Activated T-cell treated with anti-CD3 and anti-CD28 coated beads, Interleukin-2, amount 50 U/mL, for 1 hour (primary cell): ENCODE data around the gene HOXB9.

ENCODE experiments used
- DNase-seq: peaks from one replicate; pipeline ENCODE4 v3.0.0-alpha.2; 2020

HOXB9 gene

GRCh38 chr17:48596000-48596734 lies 30.0 kb downstream of the HOXB9 start:
- DNase-seq = peak; percentile 61

DNA sequence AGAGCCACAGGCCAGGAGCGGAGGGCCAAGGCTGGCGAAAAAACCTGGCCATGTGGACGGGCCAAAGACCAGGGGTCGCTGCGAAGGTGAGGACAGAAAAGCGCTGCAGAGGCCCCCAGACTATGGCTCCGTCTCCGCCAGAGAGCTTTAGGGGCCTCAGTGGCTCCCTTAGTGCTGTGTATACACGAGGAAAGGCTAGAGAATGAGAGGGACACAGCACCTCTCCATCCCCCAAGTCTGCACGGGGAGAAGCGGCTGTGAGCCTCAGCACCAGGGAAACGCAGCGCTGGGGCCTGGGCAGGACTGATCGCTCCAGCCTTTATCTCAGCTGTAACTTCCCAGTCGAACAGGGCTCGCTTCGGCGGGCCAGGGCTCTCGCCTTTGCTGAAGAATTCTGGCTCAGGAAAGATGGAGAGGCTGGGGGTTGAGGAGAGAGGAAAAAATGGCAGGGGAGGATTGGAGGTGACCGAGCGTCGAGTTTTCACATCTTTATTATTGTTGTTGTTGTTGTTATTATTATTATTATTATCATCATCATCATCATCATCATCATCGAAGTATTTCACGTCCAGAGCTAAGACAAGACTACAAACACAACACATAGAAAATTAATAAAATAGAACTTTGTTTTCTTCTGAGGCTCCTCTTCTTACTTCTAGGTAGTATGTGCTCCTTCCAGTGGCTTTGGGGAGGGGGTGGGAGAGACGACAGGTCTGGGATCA lies 30.7 kb downstream of the HOXB9 start:
- no peak for DNase-seq

GRCh38 chr17:48594538-48595277 lies 31.4 kb downstream of the HOXB9 start:
- no peak for DNase-seq

DNA sequence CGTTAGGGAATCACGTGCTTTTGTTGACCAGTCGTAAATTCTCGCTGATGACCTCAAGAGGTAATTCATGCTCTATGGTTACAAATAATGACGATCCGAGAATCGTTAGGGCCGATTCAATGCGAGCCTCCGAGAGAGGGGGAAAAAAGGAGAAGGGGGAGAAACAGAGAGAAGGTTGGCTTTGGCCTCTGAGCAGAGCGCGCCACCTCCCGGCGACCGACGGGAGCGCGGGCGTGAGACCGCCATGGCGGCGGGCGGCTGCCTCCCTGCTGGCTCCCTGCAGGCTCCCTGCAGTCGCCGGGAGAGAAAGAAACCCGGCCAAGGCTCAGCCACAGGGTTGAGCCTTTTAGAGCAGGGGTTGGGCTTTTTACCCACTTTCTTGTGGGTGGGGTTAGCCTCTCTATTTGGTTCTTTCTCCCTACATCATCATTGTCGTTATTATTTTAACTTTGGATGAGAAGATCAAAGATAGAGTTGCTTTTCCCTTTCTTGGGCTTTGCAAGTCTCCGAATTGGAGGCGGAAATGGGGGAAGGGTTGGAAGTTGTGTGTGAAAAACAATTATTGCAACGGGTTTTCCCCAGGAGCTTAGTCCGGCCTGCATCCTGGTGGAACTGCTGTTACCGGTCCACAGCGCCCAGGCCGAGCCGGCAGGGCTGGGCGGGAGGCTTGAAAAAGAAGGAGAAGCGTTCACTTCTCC lies 32.2 kb downstream of the HOXB9 start:
- peak; percentile 90 for DNase-seq

DNA sequence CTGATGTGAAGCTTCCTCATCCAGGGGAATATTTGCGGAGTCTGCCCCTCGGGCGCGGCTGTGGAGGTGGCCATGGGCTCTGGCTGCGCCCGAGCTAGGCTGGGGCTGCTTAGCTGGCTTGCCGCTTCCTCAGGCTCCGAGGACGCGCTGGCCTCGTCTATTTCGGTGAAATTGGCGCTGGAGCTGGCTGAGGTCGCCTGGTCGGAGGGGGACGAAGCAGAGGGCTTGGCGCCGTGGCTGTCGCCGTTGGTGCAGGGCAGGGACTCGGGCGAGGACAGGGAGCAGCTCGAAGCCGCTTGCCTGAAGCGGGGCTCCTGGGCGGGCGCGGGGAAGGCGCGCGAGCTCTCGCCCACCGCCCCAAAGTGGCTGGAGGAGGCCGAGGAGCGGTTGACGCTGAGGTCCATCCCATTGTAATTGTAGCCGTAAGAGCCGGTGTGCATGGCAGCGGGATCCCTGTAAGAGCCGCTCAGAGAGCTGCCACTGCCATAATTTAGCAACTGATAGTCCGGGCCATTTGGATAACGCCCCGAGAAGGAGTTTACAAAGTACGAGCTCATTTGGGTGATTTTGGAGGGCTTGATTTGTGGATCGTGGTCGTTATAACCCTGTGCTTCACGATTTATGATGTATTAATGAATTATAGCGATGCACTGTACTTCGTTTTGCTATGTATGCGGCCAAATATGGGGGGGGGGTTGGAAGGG lies 32.9 kb downstream of the HOXB9 start, which contains the start of gene HOXB5:
Gene HOXB5 (minus strand): TSS at position 654 of the 704 bp plus-strand sequence. CDS start 97 bp downstream, at position 557.
- no peak for DNase-seq

- no peak for DNase-seq
These were observed 33.6 kb downstream of the HOXB9 start for GRCh38 chr17:48592577-48592976.

DNA sequence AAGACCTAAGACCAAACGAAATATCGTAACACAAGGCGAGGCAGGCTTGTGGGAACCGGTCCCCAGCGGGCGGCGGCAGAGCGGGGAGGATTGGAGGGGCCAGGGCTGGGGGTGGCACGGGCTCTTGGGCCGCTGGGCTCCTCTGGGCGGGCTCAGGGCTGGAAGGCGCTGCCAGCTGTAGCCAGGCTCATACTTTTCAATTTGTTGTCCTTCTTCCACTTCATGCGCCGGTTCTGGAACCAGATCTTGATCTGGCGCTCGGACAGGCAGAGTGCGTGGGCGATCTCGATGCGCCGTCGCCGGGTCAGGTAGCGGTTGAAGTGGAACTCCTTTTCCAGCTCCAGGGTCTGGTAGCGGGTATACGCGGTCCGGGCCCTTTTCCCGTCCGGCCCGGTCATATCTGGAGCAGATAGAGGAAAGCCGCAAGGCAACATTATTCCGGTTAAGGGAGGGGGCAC lies 34.1 kb downstream of the HOXB9 start:
- no peak for DNase-seq

DNA sequence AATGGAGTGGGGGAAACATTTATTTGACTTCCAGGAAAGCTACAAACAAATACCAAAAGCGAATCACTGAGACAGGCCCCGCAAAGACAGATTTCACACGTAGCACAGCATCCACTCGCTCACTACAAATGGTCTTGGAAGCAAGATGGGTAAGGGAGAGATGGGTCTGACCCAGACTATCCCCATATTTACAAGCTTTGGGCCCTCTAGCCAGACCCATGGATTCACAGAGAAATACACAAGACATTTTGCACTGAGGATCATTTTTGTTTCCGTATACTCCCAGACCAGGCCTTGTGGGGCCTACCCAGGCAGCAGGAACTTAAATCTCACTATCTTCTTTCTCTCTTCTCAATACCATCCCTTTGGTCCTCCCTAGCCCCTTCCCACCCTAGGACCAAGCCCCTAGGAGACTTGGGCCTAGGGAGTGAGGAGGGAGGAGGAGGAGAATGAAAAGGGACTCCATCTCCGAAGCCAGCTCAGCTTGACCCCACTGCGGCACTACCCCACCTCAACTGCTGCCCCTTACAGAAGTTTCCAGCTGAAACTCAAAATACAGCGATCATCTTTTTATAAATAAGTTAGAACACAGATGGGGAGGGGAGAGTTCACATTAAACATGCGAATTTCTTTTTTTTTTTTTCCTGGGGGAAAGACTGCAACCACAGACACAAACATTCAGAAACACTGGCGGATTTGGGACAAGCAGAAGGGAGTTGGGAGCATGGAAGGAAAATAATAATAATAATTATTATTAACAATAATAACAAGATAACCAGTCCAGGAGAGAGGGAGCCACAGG lies 34.7 kb downstream of the HOXB9 start:
- no peak for DNase-seq

- DNase-seq = no peak
These were observed 35.5 kb downstream of the HOXB9 start for GRCh38 chr17:48590607-48591161.

- no peak for DNase-seq
These were observed 36.1 kb downstream of the HOXB9 start, which contains the start of gene HOXB3 for GRCh38 chr17:48589831-48590606. Gene HOXB3, minus strand, starts transcription at chr17:48590241. Its CDS starts 37,767 bp downstream, at chr17:48552474.

DNA sequence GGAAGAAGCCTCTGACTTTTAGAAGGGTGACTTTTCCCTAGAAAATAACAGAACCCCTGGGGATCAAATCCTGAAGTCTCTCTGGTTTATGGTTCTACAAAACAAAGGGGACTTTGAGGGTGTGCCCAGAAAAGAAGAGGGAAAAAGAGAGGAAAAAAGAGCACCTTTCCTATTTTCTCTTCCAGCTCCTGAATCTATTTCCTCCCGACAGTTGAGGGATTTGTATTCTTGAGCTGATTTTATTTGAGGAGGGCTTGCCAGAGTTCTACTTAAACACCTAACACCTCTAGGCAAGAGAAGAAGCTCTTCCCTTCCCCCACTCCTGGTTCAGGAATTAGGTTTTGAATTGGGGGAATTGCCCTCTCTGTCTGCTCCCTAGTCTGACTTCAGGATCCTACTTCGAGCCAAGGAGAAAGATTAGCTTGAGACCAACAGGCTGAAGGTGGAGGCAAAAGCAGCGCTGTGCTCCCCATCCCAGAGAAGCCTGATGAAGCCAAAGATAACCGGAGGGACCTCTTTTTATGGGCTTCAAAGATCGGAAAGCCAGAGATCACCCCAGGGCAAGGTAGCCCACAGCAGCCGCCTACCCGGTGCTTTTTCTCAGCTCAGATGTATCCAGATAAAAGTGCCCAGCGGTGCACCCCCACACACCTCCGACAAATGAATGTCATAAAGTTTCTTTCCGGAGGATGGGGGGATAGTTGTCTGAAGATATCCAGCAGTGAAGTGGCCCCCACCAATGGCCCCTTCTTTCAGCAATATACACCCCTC lies 36.9 kb downstream of the HOXB9 start:
- DNase-seq = no peak

DNA sequence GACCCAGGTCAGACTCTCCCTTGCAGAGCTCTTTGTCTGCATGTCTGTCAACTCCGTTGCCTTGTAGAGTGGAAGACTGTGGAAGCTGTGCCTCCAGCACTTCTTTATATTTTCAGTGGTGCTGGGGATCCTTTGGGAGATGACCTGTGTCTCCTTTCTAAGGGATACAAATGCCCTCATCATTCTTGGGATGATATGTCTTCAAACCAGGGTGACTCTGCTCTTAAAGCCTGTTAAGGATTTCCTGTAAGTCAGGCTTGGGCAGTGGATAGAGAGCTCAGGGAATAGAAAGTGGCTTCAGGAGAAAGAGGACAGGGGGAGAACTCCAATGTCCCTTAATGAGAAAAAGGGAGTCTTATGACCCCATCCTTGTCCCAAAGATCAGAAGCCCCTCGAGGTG lies 37.6 kb downstream of the HOXB9 start:
- no peak for DNase-seq

- DNase-seq = no peak
These were observed 38.1 kb downstream of the HOXB9 start for GRCh38 chr17:48588074-48588415.

- no peak for DNase-seq
These were observed 38.7 kb downstream of the HOXB9 start for GRCh38 chr17:48587276-48588073.

- DNase-seq = no peak
These were observed 39.6 kb downstream of the HOXB9 start for GRCh38 chr17:48586355-48587258.

DNA sequence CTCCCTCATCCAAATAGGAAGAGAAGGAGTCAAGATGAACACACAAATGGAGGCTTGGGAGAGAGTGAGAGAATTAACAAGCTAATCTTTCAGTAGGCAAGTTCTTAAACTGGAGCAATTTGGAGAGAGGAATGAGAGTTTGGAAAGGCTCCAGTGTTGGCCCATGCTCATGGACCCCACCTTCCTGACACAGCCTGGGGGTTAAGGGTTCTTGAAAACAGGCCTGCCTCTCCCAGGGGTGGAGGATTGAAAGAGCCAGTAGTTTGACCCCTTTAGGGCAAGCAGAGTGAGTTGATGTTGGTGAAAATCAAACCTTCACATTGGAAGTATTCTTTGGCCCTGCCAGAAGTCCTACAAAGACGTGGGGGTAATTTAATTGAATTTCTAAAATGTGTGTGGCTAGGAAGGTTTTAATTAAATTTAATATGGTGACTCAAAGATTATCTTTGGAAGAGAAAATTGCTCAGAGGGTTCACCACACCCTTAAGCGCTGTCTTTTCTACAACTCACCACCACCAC lies 41.9 kb downstream of the HOXB9 start:
- no peak for DNase-seq

DNA sequence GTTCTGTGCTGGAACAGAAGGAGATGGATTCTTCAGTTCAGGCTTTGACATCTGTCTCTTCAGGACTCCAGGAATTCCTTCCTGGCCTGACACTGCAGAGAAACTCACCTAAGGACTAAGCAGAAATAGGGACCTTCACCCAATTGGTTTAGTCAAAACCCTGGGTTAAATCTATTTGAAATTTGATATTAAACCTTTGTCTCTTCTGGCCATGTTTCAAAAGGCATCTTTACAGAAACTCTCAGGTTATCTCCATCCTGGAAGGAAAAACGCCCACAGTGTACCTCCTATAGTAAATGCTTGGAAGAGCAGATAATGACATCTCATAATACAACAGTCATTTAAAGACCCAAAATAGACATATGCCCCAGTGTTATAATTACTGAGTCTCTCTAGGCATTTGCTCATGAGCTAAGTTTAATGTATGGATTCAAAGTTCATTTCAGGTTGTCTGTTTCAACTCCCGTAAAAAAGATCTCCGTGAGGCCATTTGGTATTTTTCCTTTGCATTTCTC lies 42.4 kb downstream of the HOXB9 start:
- DNase-seq = no peak
